ENCODE data around the gene SEC14L6.

DNA sequence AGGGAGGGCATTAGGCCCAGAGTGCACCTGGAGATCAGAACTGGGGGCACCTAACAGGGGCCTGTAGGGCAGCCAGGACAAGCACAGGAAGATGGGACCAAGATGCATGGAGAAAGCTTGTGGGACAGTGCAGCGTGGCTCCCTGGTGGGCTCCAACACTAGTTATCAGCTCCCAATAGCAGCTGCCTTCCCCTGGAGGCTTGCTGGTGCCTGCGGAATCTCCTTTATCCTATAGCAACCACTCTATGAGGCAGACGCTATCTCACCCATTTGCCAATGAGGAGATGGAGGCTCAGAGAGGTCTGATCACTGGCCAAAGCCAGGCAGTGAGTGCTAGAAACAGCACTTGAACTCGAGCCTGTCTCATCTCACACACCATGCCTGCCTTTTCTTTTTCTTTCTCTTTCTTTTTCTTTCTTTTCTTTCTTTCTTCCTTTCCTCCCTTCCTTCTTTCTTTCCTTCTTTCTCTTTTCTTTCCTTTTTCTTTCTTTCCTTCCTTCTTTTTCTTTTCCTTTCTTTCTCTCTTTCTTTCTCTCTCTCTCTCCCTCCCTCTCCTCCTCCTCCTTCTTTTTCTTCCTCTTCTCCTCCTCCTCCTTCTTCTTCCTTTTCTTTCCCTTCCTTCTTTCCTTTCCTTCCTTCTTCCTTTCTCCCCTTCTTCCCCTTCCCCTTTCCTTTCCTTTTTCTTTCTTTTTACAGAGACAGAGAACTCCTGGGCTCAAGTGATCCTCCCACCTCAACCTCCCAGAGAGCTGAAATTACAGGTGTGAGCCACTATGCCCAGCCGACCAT is 25.0 kb downstream of the SEC14L6 start:
- TF ChIP-seq, protein P1, sequence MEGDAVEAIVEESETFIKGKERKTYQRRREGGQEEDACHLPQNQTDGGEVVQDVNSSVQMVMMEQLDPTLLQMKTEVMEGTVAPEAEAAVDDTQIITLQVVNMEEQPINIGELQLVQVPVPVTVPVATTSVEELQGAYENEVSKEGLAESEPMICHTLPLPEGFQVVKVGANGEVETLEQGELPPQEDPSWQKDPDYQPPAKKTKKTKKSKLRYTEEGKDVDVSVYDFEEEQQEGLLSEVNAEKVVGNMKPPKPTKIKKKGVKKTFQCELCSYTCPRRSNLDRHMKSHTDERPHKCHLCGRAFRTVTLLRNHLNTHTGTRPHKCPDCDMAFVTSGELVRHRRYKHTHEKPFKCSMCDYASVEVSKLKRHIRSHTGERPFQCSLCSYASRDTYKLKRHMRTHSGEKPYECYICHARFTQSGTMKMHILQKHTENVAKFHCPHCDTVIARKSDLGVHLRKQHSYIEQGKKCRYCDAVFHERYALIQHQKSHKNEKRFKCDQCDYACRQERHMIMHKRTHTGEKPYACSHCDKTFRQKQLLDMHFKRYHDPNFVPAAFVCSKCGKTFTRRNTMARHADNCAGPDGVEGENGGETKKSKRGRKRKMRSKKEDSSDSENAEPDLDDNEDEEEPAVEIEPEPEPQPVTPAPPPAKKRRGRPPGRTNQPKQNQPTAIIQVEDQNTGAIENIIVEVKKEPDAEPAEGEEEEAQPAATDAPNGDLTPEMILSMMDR (IDR thresholded peaks at IDR 0.05) = no peak
- no peak for TF ChIP-seq EP300 (IDR thresholded peaks at IDR 0.05)
- no peak for TF ChIP-seq POLR2A (IDR thresholded peaks at IDR 0.05; ENCODE audit: low read depth)

Measured in esophagus muscularis mucosa (tissue), 4 donors.